OCI-LY3 (cell line): ENCODE measurements around the gene PIGA.

Source experiments
- EZH2phosphoT487 ChIP-seq: fragments of 200-600 bp; shearing (Covaris generic); IDR thresholded peaks from 2 replicates; pipeline ENCODE4 v1.6.1; 2018; ENCODE audit warnings: antibody characterized with exemption, mixed run types, low read depth
- TF ChIP-seq, protein P1 (sequence below): fragments of 200-600, 300-600 bp; sonication (generic); IDR thresholded peaks from 2 replicates; pipeline ENCODE4 v1.5.1; 2014; ENCODE audit warnings: antibody characterized with exemption, low read length, low read depth

- TF ChIP-seq, protein P1, sequence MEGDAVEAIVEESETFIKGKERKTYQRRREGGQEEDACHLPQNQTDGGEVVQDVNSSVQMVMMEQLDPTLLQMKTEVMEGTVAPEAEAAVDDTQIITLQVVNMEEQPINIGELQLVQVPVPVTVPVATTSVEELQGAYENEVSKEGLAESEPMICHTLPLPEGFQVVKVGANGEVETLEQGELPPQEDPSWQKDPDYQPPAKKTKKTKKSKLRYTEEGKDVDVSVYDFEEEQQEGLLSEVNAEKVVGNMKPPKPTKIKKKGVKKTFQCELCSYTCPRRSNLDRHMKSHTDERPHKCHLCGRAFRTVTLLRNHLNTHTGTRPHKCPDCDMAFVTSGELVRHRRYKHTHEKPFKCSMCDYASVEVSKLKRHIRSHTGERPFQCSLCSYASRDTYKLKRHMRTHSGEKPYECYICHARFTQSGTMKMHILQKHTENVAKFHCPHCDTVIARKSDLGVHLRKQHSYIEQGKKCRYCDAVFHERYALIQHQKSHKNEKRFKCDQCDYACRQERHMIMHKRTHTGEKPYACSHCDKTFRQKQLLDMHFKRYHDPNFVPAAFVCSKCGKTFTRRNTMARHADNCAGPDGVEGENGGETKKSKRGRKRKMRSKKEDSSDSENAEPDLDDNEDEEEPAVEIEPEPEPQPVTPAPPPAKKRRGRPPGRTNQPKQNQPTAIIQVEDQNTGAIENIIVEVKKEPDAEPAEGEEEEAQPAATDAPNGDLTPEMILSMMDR: no peak
- TF ChIP-seq EZH2phosphoT487: no peak
These were observed 63.6 kb downstream of the PIGA start for GRCh38 chrX:15271757-15272156.
